Activated T-cell treated with anti-CD3 and anti-CD28 coated beads for 48 hours (primary cell): ENCODE data around the gene ELP4.
"Not testable (repeated sequence)": the region's sequence is repeated elsewhere in the genome, so short reads cannot be mapped to it uniquely, and the experiment has no call there.

Experiments used
- DNase-seq: peaks from one replicate; pipeline ENCODE4 v3.0.0-alpha.2; 2020; ENCODE audit warnings: low read depth

The ELP4 gene

GRCh38 chr11:31509429-31510345 lies at the start of gene ELP4, which contains the start of gene IMMP1L:
TSS of gene ELP4 (plus strand) at chr11:31509767. CDS start at chr11:31509785, 18 bp downstream.
TSS of gene IMMP1L (minus strand) at chr11:31509622. CDS start at chr11:31463276, 46,346 bp downstream.
- DNase-seq = peak; percentile 86

- no peak for DNase-seq
Observed at GRCh38 chr11:31464436-31464835, 45.1 kb upstream of the ELP4 start.

GRCh38 chr11:31474083-31474482 lies 35.5 kb upstream of the ELP4 start:
- DNase-seq = no peak

GRCh38 chr11:31477528-31478222 lies 31.9 kb upstream of the ELP4 start:
- DNase-seq = no peak

GRCh38 chr11:31478223-31478590 lies 31.4 kb upstream of the ELP4 start:
- DNase-seq = no peak

GRCh38 chr11:31479066-31479465 lies 30.5 kb upstream of the ELP4 start:
- DNase-seq = no peak

- no peak for DNase-seq
Observed at GRCh38 chr11:31480930-31481329, 28.6 kb upstream of the ELP4 start.

- no peak for DNase-seq
Observed at GRCh38 chr11:31484497-31484896, 25.1 kb upstream of the ELP4 start.

- no peak for DNase-seq
Observed at GRCh38 chr11:31487848-31488247, 21.7 kb upstream of the ELP4 start.

GRCh38 chr11:31492320-31492913 lies 17.1 kb upstream of the ELP4 start:
- DNase-seq = no peak

- DNase-seq = no peak
Observed at GRCh38 chr11:31493235-31493634, 16.3 kb upstream of the ELP4 start.

GRCh38 chr11:31493762-31494161 lies 15.8 kb upstream of the ELP4 start:
- DNase-seq = not testable (repeated sequence)

GRCh38 chr11:31499576-31500178 lies 9.9 kb upstream of the ELP4 start:
- DNase-seq = no peak

GRCh38 chr11:31500560-31500959 lies 9.0 kb upstream of the ELP4 start:
- DNase-seq = no peak

GRCh38 chr11:31509051-31509428 lies 527 bp upstream of the ELP4 start:
- no peak for DNase-seq

GRCh38 chr11:31512117-31512516 lies 2.5 kb downstream of the ELP4 start:
- no peak for DNase-seq

GRCh38 chr11:31521497-31522150 lies 12.1 kb downstream of the ELP4 start:
- no peak for DNase-seq

- DNase-seq = no peak
Observed at GRCh38 chr11:31529189-31529588, 19.6 kb downstream of the ELP4 start.

GRCh38 chr11:31529701-31530100 lies 20.1 kb downstream of the ELP4 start:
- DNase-seq = no peak

GRCh38 chr11:31531293-31531692 lies 21.7 kb downstream of the ELP4 start:
- no peak for DNase-seq

GRCh38 chr11:31535479-31535878 lies 25.9 kb downstream of the ELP4 start:
- no peak for DNase-seq

- no peak for DNase-seq
Observed at GRCh38 chr11:31542862-31543261, 33.3 kb downstream of the ELP4 start.
